Ishikawa (cell line): ENCODE data around the gene SIRT5.

ENCODE experiments used
- CEBPB ChIP-seq: IDR thresholded peaks from 2 replicates; pipeline ENCODE4 v1.6.1; 2012
- CREB1 ChIP-seq: IDR thresholded peaks from 2 replicates; pipeline ENCODE4 v1.6.1; 2012; ENCODE audit warnings: low read depth
- EGR1 ChIP-seq: IDR thresholded peaks from 2 replicates; pipeline ENCODE4 v1.6.1; 2012
- EP300 ChIP-seq: IDR thresholded peaks from 2 replicates; pipeline ENCODE4 v1.6.1; 2012; ENCODE audit warnings: borderline replicate concordance
- TAF1 ChIP-seq: IDR thresholded peaks from 2 replicates; pipeline ENCODE4 v1.6.1; 2012; ENCODE audit warnings: low read depth, mild to moderate bottlenecking
- YY1 ChIP-seq: IDR thresholded peaks from 2 replicates; pipeline ENCODE4 v1.6.1; 2012; ENCODE audit warnings: low read depth
- ZBTB7A ChIP-seq: IDR thresholded peaks from 2 replicates; pipeline ENCODE4 v1.6.1; 2012; ENCODE audit warnings: low read depth
- TF ChIP-seq, protein P1 (sequence below): IDR thresholded peaks from 2 replicates; pipeline ENCODE4 v1.6.1; 2012
- TF ChIP-seq, protein P2 (sequence below): IDR thresholded peaks from 2 replicates; pipeline ENCODE4 v1.6.1; 2012; ENCODE audit warnings: low read depth, mild to moderate bottlenecking
- TF ChIP-seq, protein P3 (sequence below): IDR thresholded peaks from 2 replicates; pipeline ENCODE4 v1.6.1; 2012

DNA sequence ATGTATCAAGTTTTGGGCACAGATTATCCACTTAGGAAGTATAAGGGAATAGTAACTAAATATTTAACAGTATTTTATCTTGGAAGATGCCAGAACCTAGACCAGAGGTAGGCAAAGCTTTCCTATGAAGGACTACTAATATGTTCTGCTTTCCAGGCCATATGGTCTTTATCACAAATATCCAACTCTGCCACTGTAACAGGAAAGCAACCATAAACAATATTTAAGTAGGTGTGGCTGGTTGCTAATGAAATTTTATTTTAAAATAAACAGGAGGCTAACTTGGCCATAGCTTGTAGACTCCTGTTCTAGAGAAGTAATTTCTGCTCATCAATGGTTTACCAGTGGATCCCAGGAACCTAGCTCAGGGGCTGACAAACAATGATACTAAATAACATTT, 80.1 kb downstream of the SIRT5 start:
- TF ChIP-seq EP300: no peak
- TF ChIP-seq, protein P1, sequence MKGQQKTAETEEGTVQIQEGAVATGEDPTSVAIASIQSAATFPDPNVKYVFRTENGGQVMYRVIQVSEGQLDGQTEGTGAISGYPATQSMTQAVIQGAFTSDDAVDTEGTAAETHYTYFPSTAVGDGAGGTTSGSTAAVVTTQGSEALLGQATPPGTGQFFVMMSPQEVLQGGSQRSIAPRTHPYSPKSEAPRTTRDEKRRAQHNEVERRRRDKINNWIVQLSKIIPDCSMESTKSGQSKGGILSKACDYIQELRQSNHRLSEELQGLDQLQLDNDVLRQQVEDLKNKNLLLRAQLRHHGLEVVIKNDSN: no peak
- no peak for TF ChIP-seq EGR1
- no peak for TF ChIP-seq CREB1
- no peak for TF ChIP-seq YY1
- no peak for TF ChIP-seq ZBTB7A
- TF ChIP-seq TAF1: no peak
- TF ChIP-seq, protein P2, sequence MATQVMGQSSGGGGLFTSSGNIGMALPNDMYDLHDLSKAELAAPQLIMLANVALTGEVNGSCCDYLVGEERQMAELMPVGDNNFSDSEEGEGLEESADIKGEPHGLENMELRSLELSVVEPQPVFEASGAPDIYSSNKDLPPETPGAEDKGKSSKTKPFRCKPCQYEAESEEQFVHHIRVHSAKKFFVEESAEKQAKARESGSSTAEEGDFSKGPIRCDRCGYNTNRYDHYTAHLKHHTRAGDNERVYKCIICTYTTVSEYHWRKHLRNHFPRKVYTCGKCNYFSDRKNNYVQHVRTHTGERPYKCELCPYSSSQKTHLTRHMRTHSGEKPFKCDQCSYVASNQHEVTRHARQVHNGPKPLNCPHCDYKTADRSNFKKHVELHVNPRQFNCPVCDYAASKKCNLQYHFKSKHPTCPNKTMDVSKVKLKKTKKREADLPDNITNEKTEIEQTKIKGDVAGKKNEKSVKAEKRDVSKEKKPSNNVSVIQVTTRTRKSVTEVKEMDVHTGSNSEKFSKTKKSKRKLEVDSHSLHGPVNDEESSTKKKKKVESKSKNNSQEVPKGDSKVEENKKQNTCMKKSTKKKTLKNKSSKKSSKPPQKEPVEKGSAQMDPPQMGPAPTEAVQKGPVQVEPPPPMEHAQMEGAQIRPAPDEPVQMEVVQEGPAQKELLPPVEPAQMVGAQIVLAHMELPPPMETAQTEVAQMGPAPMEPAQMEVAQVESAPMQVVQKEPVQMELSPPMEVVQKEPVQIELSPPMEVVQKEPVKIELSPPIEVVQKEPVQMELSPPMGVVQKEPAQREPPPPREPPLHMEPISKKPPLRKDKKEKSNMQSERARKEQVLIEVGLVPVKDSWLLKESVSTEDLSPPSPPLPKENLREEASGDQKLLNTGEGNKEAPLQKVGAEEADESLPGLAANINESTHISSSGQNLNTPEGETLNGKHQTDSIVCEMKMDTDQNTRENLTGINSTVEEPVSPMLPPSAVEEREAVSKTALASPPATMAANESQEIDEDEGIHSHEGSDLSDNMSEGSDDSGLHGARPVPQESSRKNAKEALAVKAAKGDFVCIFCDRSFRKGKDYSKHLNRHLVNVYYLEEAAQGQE: no peak
- TF ChIP-seq, protein P3, sequence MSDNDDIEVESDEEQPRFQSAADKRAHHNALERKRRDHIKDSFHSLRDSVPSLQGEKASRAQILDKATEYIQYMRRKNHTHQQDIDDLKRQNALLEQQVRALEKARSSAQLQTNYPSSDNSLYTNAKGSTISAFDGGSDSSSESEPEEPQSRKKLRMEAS: no peak
- TF ChIP-seq CEBPB: no peak
